Pancreas (tissue), 10 donors: ENCODE data around the gene HIGD2A. TPM values are rescaled to one million over a fixed set of nuclear protein-coding genes. Genes with fewer than 3 reads are reported as not detected.

Source experiments
- ATAC-seq, 4 donors: fragments of 200-7000 bp; cut with Tn5 transposase; one replicate each; pipeline versions ENCODE4 v1.8.0 to v1.9.1; 2020; ENCODE audit warnings: mild to moderate bottlenecking in 4 of 4, moderate library complexity in 4 of 4
- DNase-seq, 6 donors: peaks; one replicate each; pipeline ENCODE4 v3.0.0-alpha.2; 2020
- FAIRE-seq: peaks from 2 replicates; lab custom pipeline; 2012; peaks lifted over from hg19 to GRCh38; lab: Jason Lieb, UNC
- H3K27ac ChIP-seq, 4 donors: fragments of 200-600 bp; sonication (generic); 1 replicate in 3 of 4; 2 replicates in 1 of 4; pipeline versions ENCODE4 v1.5.0 to v1.8.0; 2020
- H3K27me3 ChIP-seq, 4 donors: fragments of 200-600 bp; one replicate each; pipeline ENCODE4 v1.8.0; 2021
- H3K36me3 ChIP-seq, 3 donors: fragments of 200-600 bp; sonication (generic) in 1 of 3; one replicate each; pipeline versions ENCODE4 v1.5.0 to v1.8.0; 2020 to 2021
- H3K4me1 ChIP-seq, 3 donors: fragments of 200-600 bp; one replicate each; pipeline ENCODE4 v1.8.0; 2021
- H3K4me3 ChIP-seq, 4 donors: fragments of 200-600 bp; sonication (generic) in 2 of 4; one replicate each; pipeline versions ENCODE4 v1.5.0 to v1.8.0; 2020 to 2021
- H3K9me3 ChIP-seq, 4 donors: fragments of 200-600 bp; one replicate each; pipeline ENCODE4 v1.8.0; 2021
- CTCF ChIP-seq, 4 donors: fragments of 200-600 bp; sonication (generic) in 3 of 4; IDR thresholded peaks; one replicate each; pipeline versions ENCODE4 v1.5.0 to v1.8.0; 2021; ENCODE audit warnings: antibody characterized with exemption in 4 of 4
- WGBS, 2 donors: extraction: QIAGEN DNeasy Blood & Tissue Kit; methylation state at CpG; one replicate each; pipeline ENCODE4 v1.1.7; 2013; 5-methylcytosine and 5-hydroxymethylcytosine counted together
- intact Hi-C, 3 donors: fragments of 100-400 bp; cut with DNase I; formaldehyde crosslinking; loops; one replicate each; pipeline versions ENCODE4 v1.11.1 to v1.14.2; 2022
- polyA plus RNA-seq, 2 donors: library from polyadenylated mRNA; stranded (reverse); fragments of 200-250 nt; gene quantifications; one replicate each; pipeline ENCODE4 v1.2.3, GENCODE V29; 2013
- total RNA-seq, 6 donors: library from RNA; stranded (reverse); fragmentation: NEBNext Ultra II Directional in 4 of 6; extraction: Animal tissue kit (Norgen Biotek cat#: 25700) in 4 of 6; gene quantifications; one replicate each; pipeline versions ENCODE4 v1.2.1 to v1.2.4, GENCODE V29; 2021 to 2023
- donor health status: healthy with polysubstance abuse.
- donor health status: DM: no; HTN: no; CAD: no; lungs with moderate emphysema.
- donor health status: DM: no; HTN: no; CAD: no.
- donor health status: control.
- donor health status: control.
- donor health status: Bipolar disorder and iron deficiency.
- donor health status: DM: yes; HTN: yes; CAD: no.
- donor health status: DM: no; HTN: no; CAD: no.
- donor health status: DM: no; HTN: no; CAD: no.
- donor health status: DM: yes; HTN: yes; CAD: no.

Gene HIGD2A
- total and polyA plus RNA-seq, 8 donors, result 30.0 to 109 (median 45.7) TPM

DNA sequence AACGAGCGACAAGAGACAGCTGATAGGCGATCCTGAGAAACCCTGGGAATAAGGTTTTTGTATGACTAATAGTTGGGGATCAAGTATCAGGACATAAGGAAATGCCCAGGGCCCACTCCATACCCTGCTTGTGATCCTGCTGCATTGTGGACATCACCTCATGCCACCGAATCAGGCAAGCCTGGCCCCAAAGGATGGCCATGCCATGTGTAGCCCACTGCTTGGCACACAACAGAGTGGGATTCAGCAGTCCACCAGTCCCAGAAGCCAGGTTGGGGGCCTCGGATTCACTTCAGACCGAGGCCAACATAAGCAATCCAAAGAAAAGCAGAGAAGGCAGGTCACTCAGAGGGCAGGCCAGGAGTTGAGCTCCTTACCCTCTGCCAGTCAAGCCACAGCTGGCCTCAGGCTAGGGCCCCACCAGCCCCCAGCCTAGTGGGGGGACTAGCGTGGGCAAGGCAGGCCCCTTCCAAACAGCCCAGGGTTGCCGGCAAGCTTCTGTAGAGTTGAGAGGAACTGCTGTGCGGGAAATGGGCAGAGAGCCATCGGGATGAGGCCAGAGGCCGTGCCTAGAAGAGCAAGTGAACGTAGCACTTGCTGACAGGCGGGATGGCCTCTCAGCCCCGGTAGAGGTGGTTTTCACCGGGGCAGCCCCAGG is 5.2 kb upstream of the HIGD2A start:
- no peaks in the 10 kb centered on the region for H3K27me3 ChIP-seq
- TF ChIP-seq CTCF (IDR thresholded peaks at IDR 0.05), result no peak
- 90 to 92% methylated on average over 15 of the region's 15 CpGs for WGBS, 2 donors
- FAIRE-seq, result no peak
- peaks cover 0 to 21% (median 14%) of the 10 kb centered on the region in 3 donors for H3K36me3 ChIP-seq
- no peak overlapping the region for H3K27ac ChIP-seq
- H3K9me3 ChIP-seq, result no peaks in the 10 kb centered on the region
- intact Hi-C loops, result no loop called here
- peak in 1 of 6 donors; percentile 30 for DNase-seq
- ATAC-seq, result no peak
- H3K4me3 ChIP-seq, result no peak overlapping the region
- H3K4me1 ChIP-seq, result peaks cover 0 to 16% (median 0%) of the 10 kb centered on the region in 3 donors

GRCh38 chr5:176383961-176384360 is 4.6 kb upstream of the HIGD2A start:
- Histone ChIP-seq H3K27me3 (no peaks in the 10 kb centered on the region), H3K4me1 (peaks cover 0 to 16% (median 0%) of the 10 kb centered on the region in 3 donors), H3K36me3 (peaks cover 0 to 21% (median 14%) of the 10 kb centered on the region in 3 donors), H3K9me3 (no peaks in the 10 kb centered on the region), H3K27ac (no peak overlapping the region), H3K4me3 (no peak overlapping the region)
- ATAC-seq, result no peak
- no peak for FAIRE-seq
- DNase-seq, result no peak
- intact Hi-C loops, result no loop called here
- no peak for TF ChIP-seq CTCF (IDR thresholded peaks at IDR 0.05)
- 81 to 87% methylated on average over 9 of the region's 9 CpGs for WGBS, 2 donors

GRCh38 chr5:176384366-176384930 is 4.1 kb upstream of the HIGD2A start:
- peaks cover 0 to 16% (median 0%) of the 10 kb centered on the region in 3 donors for H3K4me1 ChIP-seq
- peaks cover 0 to 21% (median 14%) of the 10 kb centered on the region in 3 donors for H3K36me3 ChIP-seq
- no peak for TF ChIP-seq CTCF (IDR thresholded peaks at IDR 0.05)

GRCh38 chr5:176384991-176385390 is 3.6 kb upstream of the HIGD2A start:
- no peak overlapping the region for H3K27ac ChIP-seq
- no peak for FAIRE-seq
- ATAC-seq, result no peak
- H3K4me3 ChIP-seq, result no peak overlapping the region
- TF ChIP-seq CTCF (IDR thresholded peaks at IDR 0.05), result no peak
- WGBS, 2 donors, result 87 to 92% methylated on average over 12 of the region's 12 CpGs
- DNase-seq, result no peak
- intact Hi-C loops, result no loop called here
- H3K27me3 ChIP-seq, result no peaks in the 10 kb centered on the region
- peaks cover 0 to 22% (median 0%) of the 10 kb centered on the region in 3 donors for H3K4me1 ChIP-seq
- no peaks in the 10 kb centered on the region for H3K9me3 ChIP-seq
- peaks cover 0 to 21% (median 14%) of the 10 kb centered on the region in 3 donors for H3K36me3 ChIP-seq

More at GRCh38 chr5:176384366-176384930, 4.1 kb upstream of the HIGD2A start:
- no peak for ATAC-seq
- no peaks in the 10 kb centered on the region for H3K9me3 ChIP-seq
- FAIRE-seq, result no peak
- intact Hi-C loops, result no loop called here
- no peak overlapping the region for H3K4me3 ChIP-seq
- peak in 1 of 6 donors; percentile 29 for DNase-seq
- H3K27ac ChIP-seq, result no peak overlapping the region
- WGBS, 2 donors, result 93% methylated on average over 8 of the region's 8 CpGs
- H3K27me3 ChIP-seq, result no peaks in the 10 kb centered on the region

- intact Hi-C loops, result no loop called here
Measured at GRCh38 chr5:176386491-176386890, 2.1 kb upstream of the HIGD2A start.

More at GRCh38 chr5:176386491-176386890, 2.1 kb upstream of the HIGD2A start:
- Histone ChIP-seq H3K27me3 (no peaks in the 10 kb centered on the region), H3K27ac (no peak overlapping the region), H3K36me3 (peaks cover 0 to 21% (median 14%) of the 10 kb centered on the region in 3 donors), H3K9me3 (no peaks in the 10 kb centered on the region), H3K4me1 (peaks cover 0 to 24% (median 0%) of the 10 kb centered on the region in 3 donors), H3K4me3 (no peak overlapping the region)
- TF ChIP-seq CTCF (IDR thresholded peaks at IDR 0.05), result no peak
- no peak for DNase-seq
- no peak for ATAC-seq
- no peak for FAIRE-seq
- WGBS, 2 donors, result 84 to 100% methylated on average over 1 of the region's 1 CpG
